HG03103 (cell line): ENCODE data around the gene MTFMT.

Experiments used
- ATAC-seq: cut with Tn5 transposase; IDR thresholded peaks from one replicate; pipeline ENCODE4 v1.9.1; 2021; ENCODE audit warnings: low read depth; ENCODE audit not compliant: unreplicated experiment

MTFMT gene

DNA sequence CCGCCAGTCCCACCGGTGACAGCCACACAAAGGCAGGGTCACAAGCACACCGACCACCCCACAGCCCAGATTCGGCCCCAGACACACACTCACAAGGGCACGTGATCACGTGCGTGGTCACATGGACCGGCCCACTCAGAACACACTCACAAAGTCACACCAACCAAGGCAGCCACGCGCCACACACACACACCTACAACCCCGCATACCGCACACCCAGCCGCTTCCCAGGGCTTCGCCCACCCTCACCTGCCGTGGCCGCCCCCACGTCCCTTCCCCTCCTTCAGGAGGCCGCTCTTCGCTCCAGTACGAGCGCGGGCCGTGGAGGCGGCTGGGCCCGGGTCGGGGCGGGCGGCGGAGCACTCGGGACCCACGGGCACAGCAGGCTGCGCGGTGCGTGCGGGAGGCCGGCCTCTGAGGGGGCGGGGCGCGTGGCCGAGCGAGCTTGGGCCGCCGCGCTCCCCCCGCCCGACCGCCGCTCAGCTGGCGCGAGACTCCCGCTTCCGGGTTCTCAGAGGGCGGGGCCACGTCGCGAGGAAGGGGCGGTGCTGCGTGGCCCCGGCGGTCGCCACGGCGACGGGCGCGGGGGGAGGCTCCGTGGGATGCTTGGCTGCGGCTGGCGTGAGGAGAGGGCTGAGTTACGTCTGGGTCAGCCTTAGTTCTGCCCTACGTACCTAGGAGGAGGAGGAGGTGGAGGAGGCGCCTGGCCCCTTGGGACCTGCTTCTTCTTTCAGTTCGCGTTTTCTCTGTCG lies 39.8 kb downstream of the MTFMT start, which contains the start of gene SPG21:
Gene SPG21 (minus strand): TSS at position 499 of the 752 bp plus-strand sequence. CDS start 6,345 bp downstream, outside the sequence.
- peak; percentile 92 for ATAC-seq

GRCh38 chr15:64987136-64987535 lies 42.3 kb downstream of the MTFMT start:
- ATAC-seq = no peak

DNA sequence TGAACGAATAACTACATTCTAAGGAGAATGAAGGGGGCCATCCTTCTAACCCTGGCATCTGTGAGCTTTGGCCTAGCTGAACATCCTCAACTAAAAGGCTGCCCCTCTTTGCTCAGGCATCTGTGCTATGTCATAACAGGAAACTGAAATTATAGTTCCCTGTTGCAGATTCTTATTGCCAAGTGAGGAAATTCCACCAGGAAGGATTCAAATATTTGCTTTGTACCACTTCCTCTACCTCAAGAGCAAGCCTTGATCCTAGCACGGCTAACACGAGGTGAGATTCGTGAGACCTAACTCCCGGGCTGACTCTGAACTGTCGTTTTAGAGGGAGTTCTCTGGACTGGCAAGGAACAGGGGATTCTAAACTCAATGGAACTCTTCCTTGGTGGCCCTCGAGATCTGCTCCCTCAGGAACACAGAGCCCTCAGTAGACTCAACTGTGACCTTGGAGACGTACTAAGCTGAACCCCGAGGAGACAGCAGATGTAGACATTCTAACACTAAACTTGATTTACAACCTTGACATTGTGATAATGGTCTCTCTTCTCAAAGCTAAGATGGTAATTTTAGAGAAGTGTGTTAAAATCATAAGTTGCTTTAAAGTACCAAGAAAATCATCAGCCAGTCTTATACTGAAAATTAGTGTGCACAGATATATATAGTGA lies 43.9 kb downstream of the MTFMT start:
- ATAC-seq = no peak

DNA sequence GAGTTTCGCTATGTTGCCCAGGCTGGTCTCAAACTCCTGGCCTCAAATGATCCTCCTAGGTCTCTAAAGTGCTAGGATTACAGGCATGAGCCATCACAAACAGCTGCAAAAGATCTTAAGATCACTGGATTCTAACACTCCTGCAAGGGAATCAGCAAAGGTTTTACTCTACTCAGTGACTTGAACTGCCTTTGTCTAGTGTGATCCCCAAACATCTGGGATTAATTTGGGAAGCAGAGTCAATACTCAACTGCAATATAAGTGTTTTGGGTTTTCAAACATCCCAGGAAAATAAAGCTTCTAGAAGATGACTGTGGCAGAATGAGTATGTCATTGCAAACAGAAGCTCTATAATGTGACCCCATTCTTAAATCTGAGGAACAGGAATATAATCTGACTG lies 47.0 kb downstream of the MTFMT start:
- ATAC-seq = no peak

- ATAC-seq = no peak
Measured at GRCh38 chr15:64981812-64982431, 47.5 kb downstream of the MTFMT start.

GRCh38 chr15:64979252-64979710 lies 50.2 kb downstream of the MTFMT start:
- no peak for ATAC-seq

DNA sequence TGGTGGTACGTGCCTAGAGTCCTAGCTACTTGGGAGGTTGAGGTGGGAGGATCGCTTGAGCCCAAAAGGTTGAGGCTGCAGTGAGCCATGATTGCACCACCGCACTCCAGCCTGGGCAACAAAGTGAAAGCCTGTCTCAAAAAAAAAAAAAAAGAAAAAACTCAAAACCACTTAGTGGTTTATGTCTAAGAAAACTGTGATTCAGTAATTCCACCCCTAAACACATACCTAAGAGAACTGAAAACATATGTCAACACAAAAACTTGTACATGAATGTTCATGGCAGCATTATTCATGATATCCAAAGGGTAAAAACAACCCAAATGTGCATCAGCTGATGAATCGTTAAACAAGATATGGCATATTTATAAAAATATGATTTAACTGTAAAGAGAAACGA lies 54.0 kb downstream of the MTFMT start:
- no peak for ATAC-seq

DNA sequence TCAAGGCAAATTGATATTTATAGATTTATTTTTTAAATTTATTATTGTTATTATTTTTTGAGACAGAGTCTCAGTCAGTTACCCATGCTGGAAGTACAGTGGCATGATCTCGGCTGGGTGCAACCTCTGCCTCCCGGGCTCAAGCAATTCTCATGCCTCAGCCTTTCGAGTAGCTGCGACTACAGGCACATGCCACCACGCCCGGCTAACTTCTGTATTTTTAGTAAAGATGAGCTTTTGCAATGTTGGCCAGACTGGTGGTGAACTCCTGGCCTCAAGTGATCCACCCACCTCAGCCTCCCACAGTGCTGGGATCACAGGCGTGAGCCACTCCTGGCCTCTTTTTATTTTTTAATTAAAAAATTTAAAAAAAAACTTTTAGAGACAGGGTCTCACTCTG lies 58.7 kb downstream of the MTFMT start:
- no peak for ATAC-seq

GRCh38 chr15:64969401-64969800 lies 60.0 kb downstream of the MTFMT start:
- ATAC-seq = no peak

DNA sequence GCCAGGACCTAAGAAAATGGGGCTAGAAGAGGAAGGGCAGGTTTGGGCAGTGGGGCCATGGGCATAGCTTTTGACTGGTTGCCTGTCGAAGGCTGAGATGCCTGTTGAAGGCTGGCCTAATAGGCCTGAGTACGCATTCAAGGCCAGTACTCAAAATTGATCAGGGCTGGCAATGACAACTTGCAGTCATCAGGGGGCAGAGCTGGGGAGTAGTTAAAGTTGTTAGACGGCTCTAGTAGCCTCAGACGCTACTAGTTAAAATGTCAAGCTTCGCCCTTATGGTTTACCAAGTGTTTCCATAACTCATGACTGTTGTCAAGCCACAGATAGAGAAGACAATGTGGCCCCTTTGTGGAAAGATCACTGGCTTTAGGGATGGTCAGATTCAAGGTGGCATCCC lies 68.4 kb downstream of the MTFMT start:
- ATAC-seq = no peak

- no peak for ATAC-seq
Measured at GRCh38 chr15:64960153-64960552, 69.3 kb downstream of the MTFMT start.

GRCh38 chr15:64959128-64959527 lies 70.3 kb downstream of the MTFMT start:
- no peak for ATAC-seq

- ATAC-seq = no peak
Measured at GRCh38 chr15:64954395-64954794, 75.0 kb downstream of the MTFMT start.

DNA sequence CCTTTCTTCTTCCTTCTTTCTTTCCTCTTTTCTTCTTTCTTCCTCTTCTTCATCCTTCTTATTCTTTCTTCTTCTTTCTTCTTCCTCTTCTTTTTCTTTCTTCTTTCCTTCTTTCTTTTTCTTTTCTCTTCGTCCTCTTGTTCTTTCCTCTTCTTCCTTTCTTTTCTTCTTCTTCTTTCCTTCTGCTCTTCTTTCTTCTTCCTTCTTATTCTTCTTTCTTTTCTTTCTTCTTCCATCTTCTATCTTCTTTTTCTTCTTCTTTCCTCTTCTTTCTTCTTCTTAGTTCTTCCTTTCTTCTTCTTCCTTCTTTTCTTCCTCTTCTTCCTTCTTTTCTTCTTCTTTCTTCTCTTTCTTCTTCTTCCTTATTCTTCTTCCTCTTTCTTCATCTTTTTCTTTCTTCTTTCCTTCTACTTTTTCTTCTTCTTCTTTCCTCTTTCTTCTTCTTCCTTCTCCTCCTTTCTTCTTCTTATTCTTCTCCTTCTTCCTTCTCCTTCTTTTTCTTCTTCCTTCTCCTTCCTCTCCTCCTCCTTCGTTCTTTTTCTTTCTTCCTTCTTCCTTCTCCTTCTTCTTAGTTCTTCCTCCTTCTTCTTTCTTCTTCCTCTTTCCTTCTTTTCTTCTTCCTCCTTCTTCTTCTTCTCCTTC lies 77.5 kb downstream of the MTFMT start:
- ATAC-seq = no peak
